H9 (cell line): Measurements from ENCODE around the gene ALG9. TPM values are rescaled to one million over a fixed set of nuclear protein-coding genes. Genes with fewer than 3 reads are reported as not detected.

Source experiments
- DNase-seq: peaks from one replicate; pipeline ENCODE4 v3.0.0-alpha.2; 2017
- H2AFZ ChIP-seq: one replicate; pipeline ENCODE4 v1.6.1; 2013; ENCODE audit warnings: mild to moderate bottlenecking, low read length, control low read depth, moderate library complexity
- H2AK5ac ChIP-seq: 2 replicates; pipeline ENCODE4 v1.6.1; 2013; ENCODE audit warnings: low read length, control low read depth, mixed read lengths; ENCODE audit not compliant: insufficient read length
- H2BK120ac ChIP-seq: one replicate; pipeline ENCODE4 v1.6.1; 2013; ENCODE audit warnings: low read depth, mild to moderate bottlenecking, low read length, control low read depth, inconsistent platforms; ENCODE audit not compliant: poor library complexity, severe bottlenecking
- H2BK12ac ChIP-seq: 2 replicates; pipeline ENCODE4 v1.6.1; 2013; ENCODE audit warnings: low read length, control low read depth, mixed read lengths, low read depth; ENCODE audit not compliant: insufficient read length
- H2BK15ac ChIP-seq: 2 replicates; pipeline ENCODE4 v1.6.1; 2013; ENCODE audit warnings: low read depth, low read length, control low read depth
- H2BK20ac ChIP-seq: one replicate; pipeline ENCODE4 v1.6.1; 2013; ENCODE audit warnings: low read depth, mild to moderate bottlenecking, low read length, control low read depth, inconsistent platforms; ENCODE audit not compliant: poor library complexity, severe bottlenecking
- H2BK5ac ChIP-seq: 2 replicates; pipeline ENCODE4 v1.6.1; 2013; ENCODE audit warnings: low read length, control low read depth, mixed read lengths; ENCODE audit not compliant: insufficient read length
- H3K14ac ChIP-seq: 2 replicates; pipeline ENCODE4 v1.6.1; 2013; ENCODE audit warnings: low read length, control low read depth; ENCODE audit not compliant: insufficient read depth
- H3K18ac ChIP-seq: 2 replicates; pipeline ENCODE4 v1.6.1; 2013; ENCODE audit warnings: low read depth, mild to moderate bottlenecking, mixed read lengths, low read length, control low read depth; ENCODE audit not compliant: insufficient read length
- H3K23ac ChIP-seq: 2 replicates; pipeline ENCODE4 v1.6.1; 2013; ENCODE audit warnings: low read length, control low read depth, mixed read lengths, low read depth; ENCODE audit not compliant: insufficient read length
- H3K23me2 ChIP-seq: 2 replicates; pipeline ENCODE4 v1.6.1; 2013; ENCODE audit warnings: low read depth, mild to moderate bottlenecking, mixed read lengths, low read length, control low read depth; ENCODE audit not compliant: insufficient read length, poor library complexity, severe bottlenecking
- H3K27ac ChIP-seq: 2 replicates; pipeline ENCODE4 v1.5.1; 2013; ENCODE audit warnings: low read length, control low read depth, mixed read lengths, low read depth; ENCODE audit not compliant: insufficient read length
- H3K27me3 ChIP-seq: 2 replicates; pipeline ENCODE4 v1.6.1; 2013; ENCODE audit warnings: low read length, control low read depth, inconsistent platforms; ENCODE audit not compliant: insufficient read depth
- H3K4ac ChIP-seq: 2 replicates; pipeline ENCODE4 v1.6.1; 2013; ENCODE audit warnings: low read depth, mild to moderate bottlenecking, control low read depth, inconsistent platforms, low read length, moderate library complexity
- H3K4me1 ChIP-seq: 2 replicates; pipeline ENCODE4 v1.6.1; 2013; ENCODE audit warnings: low read length, control low read depth, inconsistent platforms; ENCODE audit not compliant: insufficient read depth
- H3K4me2 ChIP-seq: 2 replicates; pipeline ENCODE4 v1.6.1; 2013; ENCODE audit warnings: low read length, control low read depth, mixed read lengths; ENCODE audit not compliant: insufficient read length, insufficient read depth
- H3K56ac ChIP-seq: 2 replicates; pipeline ENCODE4 v1.6.1; 2013; ENCODE audit warnings: low read depth, mild to moderate bottlenecking, mixed read lengths, low read length, control low read depth; ENCODE audit not compliant: insufficient read length
- H3K79me1 ChIP-seq: 2 replicates; pipeline ENCODE4 v1.6.1; 2013; ENCODE audit warnings: low read depth, mild to moderate bottlenecking, moderate library complexity, low read length, control low read depth, inconsistent platforms; ENCODE audit not compliant: insufficient read depth, poor library complexity, severe bottlenecking
- H3K79me2 ChIP-seq: 2 replicates; pipeline ENCODE4 v1.6.1; 2013; ENCODE audit warnings: low read length, control low read depth, inconsistent platforms; ENCODE audit not compliant: insufficient read depth
- H3K9ac ChIP-seq: 2 replicates; pipeline ENCODE4 v1.6.1; 2013; ENCODE audit warnings: low read length, control low read depth, mixed read lengths; ENCODE audit not compliant: insufficient read length; ENCODE audit errors: extremely low read depth
- H3K9me3 ChIP-seq: one replicate; pipeline ENCODE4 v1.6.1; 2013; ENCODE audit warnings: low read depth, low read length, inconsistent platforms; ENCODE audit not compliant: control insufficient read depth
- H3T11ph ChIP-seq: one replicate; pipeline ENCODE4 v1.6.1; 2013; ENCODE audit warnings: mild to moderate bottlenecking, low read length, control low read depth, inconsistent platforms
- H4K20me1 ChIP-seq: one replicate; pipeline ENCODE4 v1.6.1; 2013; ENCODE audit not compliant: control insufficient read depth, insufficient read length, insufficient read depth
- H4K5ac ChIP-seq: 2 replicates; pipeline ENCODE4 v1.6.1; 2013; ENCODE audit warnings: low read depth, mild to moderate bottlenecking, mixed read lengths, low read length, control low read depth; ENCODE audit not compliant: insufficient read length
- H4K8ac ChIP-seq: replicated peaks from 2 replicates; pipeline ENCODE4 v1.6.1; 2013; ENCODE audit warnings: low read length, control low read depth, mixed read lengths, low read depth; ENCODE audit not compliant: insufficient read length
- H4K91ac ChIP-seq: 2 replicates; pipeline ENCODE4 v1.6.1; 2013; ENCODE audit warnings: low read depth, mild to moderate bottlenecking, moderate library complexity, mixed read lengths, low read length, control low read depth; ENCODE audit not compliant: insufficient read length
- H3K27ac Mint-ChIP-seq, 3 experiments: 2 replicates in 2 of 3; 3 replicates in 1 of 3; pipeline ENCODE4 v1.8.0; 2020 to 2021; ENCODE audit warnings: mixed read lengths in 3 of 3, mild to moderate bottlenecking in 1 of 3, moderate library complexity in 1 of 3
- H3K27me3 Mint-ChIP-seq: 2 replicates; pipeline ENCODE4 v1.8.0; 2021; ENCODE audit warnings: low read depth, mild to moderate bottlenecking, moderate library complexity, mixed read lengths
- H3K36me3 Mint-ChIP-seq, 3 experiments: 2 replicates in 2 of 3; 3 replicates in 1 of 3; pipeline ENCODE4 v1.8.0; 2020 to 2021; ENCODE audit warnings: low read depth in 3 of 3, mixed read lengths in 3 of 3; ENCODE audit not compliant: insufficient read depth in 1 of 3
- H3K4me1 Mint-ChIP-seq, 2 experiments: 2 replicates each; pipeline ENCODE4 v1.8.0; 2020; ENCODE audit warnings: mixed read lengths in 2 of 2
- H3K4me3 Mint-ChIP-seq, 2 experiments: 2 replicates in 1 of 2; 3 replicates in 1 of 2; pipeline ENCODE4 v1.8.0; 2020 to 2021; ENCODE audit warnings: mild to moderate bottlenecking in 2 of 2, mixed read lengths in 2 of 2, moderate library complexity in 1 of 2
- H3K9me3 Mint-ChIP-seq, 2 experiments: 2 replicates in 1 of 2; 3 replicates in 1 of 2; pipeline ENCODE4 v1.8.0; 2020; ENCODE audit warnings: mild to moderate bottlenecking in 2 of 2, mixed read lengths in 2 of 2, moderate library complexity in 1 of 2
- CTCF ChIP-seq: fragments of 200-600 bp; sonication (generic); conservative IDR thresholded peaks from 3 replicates; pipeline ENCODE4 v1.8.0; 2021; ENCODE audit warnings: antibody characterized with exemption, mild to moderate bottlenecking
- WGBS: extraction: QIAGEN DNeasy Blood & Tissue Kit; methylation state at CpG from one replicate; pipeline ENCODE4 v1.1.7; 2013; ENCODE audit warnings: missing lambda C conversion rate, low lambda C conversion rate, mixed read lengths; ENCODE audit not compliant: insufficient read length; ENCODE audit errors: extremely low coverage; 5-methylcytosine and 5-hydroxymethylcytosine counted together
- total RNA-seq: library from RNA; stranded (reverse); gene quantifications from 2 replicates; pipeline ENCODE4 v1.2.1, GENCODE V29; 2021

ALG9 gene
- total RNA-seq, 1 experiment from 2014 or later = 26.0 TPM

- Histone ChIP-seq H3K27ac (no peak overlapping the region), H4K91ac (no peak overlapping the region), H2BK5ac (no peak overlapping the region), H3K9me3 (no peaks in the 10 kb centered on the region), H2BK120ac (no peak overlapping the region), H3K79me2 (no peaks in the 10 kb centered on the region), H3K4me1 (peaks cover 3% of the 10 kb centered on the region; the same call in 1 of the 2 replicates), H2BK12ac (no peak overlapping the region), H3K56ac (no peak overlapping the region), H4K8ac (no peak overlapping the region), H4K5ac (no peak overlapping the region), H2AFZ (no peak overlapping the region), H4K20me1 (no peaks in the 10 kb centered on the region), H3K79me1 (no peaks in the 10 kb centered on the region), H3K14ac (no peak overlapping the region), H2BK15ac (no peak overlapping the region), H3K23ac (no peak overlapping the region), H3K9ac (no peak overlapping the region), H3K27me3 (no peaks in the 10 kb centered on the region), H3T11ph (no peak overlapping the region), H3K4me2 (no peak overlapping the region), H3K4ac (no peak overlapping the region), H2BK20ac (no peak overlapping the region), H2AK5ac (no peak overlapping the region), H3K23me2 (no peaks in the 10 kb centered on the region), H3K18ac (no peak overlapping the region)
- Mint-ChIP-seq H3K4me1 (peaks cover 17 to 21% of the 10 kb centered on the region in 2 experiments), H3K4me3 (no peak overlapping the region), H3K27me3 (no peaks in the 10 kb centered on the region), H3K9me3 (no peaks in the 10 kb centered on the region), H3K27ac (no peak overlapping the region), H3K36me3 (no peaks in the 10 kb centered on the region)
- no peak for DNase-seq
- no CpG with 5 or more reads among the region's 6 CpGs for WGBS
- TF ChIP-seq CTCF = no peak
Measured at GRCh38 chr11:111774955-111775710, 96.2 kb downstream of the ALG9 start.
